ENCODE measurements around the gene ANKRD63.

Gene ANKRD63

DNA sequence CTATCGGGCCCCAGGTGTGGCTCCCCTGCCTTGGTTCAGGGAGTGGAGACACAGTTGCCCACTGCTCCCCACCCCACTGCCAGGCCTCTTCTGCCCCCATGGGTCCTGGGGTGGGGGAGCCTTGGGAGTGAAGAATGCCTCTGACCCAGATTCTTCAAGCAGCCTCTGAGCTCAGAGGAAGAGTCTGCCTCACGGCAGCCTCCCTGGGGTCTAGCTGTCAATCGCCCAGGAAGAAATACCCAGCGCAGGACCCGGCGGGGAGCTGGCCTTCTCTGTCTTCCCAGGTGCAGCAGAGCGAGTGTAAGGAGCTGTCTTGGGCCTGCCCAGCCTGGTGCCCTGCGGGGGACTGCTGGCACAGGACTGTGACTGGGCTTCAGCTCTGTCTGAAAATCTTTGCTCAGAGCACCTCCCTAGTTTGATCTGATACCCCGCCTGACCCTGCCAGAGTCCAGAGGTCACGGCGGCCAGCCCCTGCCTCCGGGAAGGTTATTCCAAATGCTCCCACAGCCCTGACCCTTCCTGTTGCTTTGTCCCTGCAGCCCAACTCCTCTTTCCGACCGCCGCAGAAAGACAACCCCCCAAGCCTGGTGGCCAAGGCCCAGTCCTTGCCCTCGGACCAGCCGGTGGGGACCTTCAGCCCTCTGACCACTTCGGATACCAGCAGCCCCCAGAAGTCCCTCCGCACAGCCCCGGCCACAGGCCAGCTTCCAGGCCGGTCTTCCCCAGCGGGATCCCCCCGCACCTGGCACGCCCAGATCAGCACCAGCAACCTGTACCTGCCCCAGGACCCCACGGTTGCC is 11.0 kb downstream of the ANKRD63 start:
- DNase-seq = no peak
- TF ChIP-seq, protein P1, sequence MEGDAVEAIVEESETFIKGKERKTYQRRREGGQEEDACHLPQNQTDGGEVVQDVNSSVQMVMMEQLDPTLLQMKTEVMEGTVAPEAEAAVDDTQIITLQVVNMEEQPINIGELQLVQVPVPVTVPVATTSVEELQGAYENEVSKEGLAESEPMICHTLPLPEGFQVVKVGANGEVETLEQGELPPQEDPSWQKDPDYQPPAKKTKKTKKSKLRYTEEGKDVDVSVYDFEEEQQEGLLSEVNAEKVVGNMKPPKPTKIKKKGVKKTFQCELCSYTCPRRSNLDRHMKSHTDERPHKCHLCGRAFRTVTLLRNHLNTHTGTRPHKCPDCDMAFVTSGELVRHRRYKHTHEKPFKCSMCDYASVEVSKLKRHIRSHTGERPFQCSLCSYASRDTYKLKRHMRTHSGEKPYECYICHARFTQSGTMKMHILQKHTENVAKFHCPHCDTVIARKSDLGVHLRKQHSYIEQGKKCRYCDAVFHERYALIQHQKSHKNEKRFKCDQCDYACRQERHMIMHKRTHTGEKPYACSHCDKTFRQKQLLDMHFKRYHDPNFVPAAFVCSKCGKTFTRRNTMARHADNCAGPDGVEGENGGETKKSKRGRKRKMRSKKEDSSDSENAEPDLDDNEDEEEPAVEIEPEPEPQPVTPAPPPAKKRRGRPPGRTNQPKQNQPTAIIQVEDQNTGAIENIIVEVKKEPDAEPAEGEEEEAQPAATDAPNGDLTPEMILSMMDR (IDR thresholded peaks at IDR 0.05; ENCODE audit: low read length) = no peak
- TF ChIP-seq EZH2 (optimal IDR thresholded peaks at IDR 0.05; ENCODE audit: low read depth, low read length) = no peak
- TF ChIP-seq EZH2phosphoT487 (IDR thresholded peaks at IDR 0.05; ENCODE audit: low read length) = no peak
- H3K27me3 ChIP-seq (replicated peaks; ENCODE audit: insufficient read depth, low read length) = no peaks in the 10 kb centered on the region
- H3K36me3 ChIP-seq (replicated peaks; ENCODE audit: insufficient read depth, low read length) = no peaks in the 10 kb centered on the region
- no peak overlapping the region for H3K4me2 ChIP-seq (ENCODE audit: low read depth, low read length)
- H3K4me3 ChIP-seq (ENCODE audit: low read length) = no peak overlapping the region
- no peaks in the 10 kb centered on the region for H3K4me1 ChIP-seq (ENCODE audit: low read length)
- no peaks in the 10 kb centered on the region for H3F3A ChIP-seq (ENCODE audit: insufficient read depth, low read length)
- no peak overlapping the region for H3K27ac ChIP-seq (ENCODE audit: low read length)
- H2AFZ ChIP-seq (ENCODE audit: low read length) = no peak overlapping the region
- H3K9me3 ChIP-seq (replicated peaks; ENCODE audit: insufficient read depth, low read length) = no peaks in the 10 kb centered on the region
- no peaks in the 10 kb centered on the region for H3K9me2 ChIP-seq (replicated peaks; ENCODE audit: insufficient read depth, low read length)
- H3K9ac ChIP-seq (ENCODE audit: low read length) = no peak overlapping the region
- H3K79me2 ChIP-seq (ENCODE audit: low read length) = no peaks in the 10 kb centered on the region
- H4K20me1 ChIP-seq (ENCODE audit: insufficient read depth, low read length) = no peaks in the 10 kb centered on the region

DNA sequence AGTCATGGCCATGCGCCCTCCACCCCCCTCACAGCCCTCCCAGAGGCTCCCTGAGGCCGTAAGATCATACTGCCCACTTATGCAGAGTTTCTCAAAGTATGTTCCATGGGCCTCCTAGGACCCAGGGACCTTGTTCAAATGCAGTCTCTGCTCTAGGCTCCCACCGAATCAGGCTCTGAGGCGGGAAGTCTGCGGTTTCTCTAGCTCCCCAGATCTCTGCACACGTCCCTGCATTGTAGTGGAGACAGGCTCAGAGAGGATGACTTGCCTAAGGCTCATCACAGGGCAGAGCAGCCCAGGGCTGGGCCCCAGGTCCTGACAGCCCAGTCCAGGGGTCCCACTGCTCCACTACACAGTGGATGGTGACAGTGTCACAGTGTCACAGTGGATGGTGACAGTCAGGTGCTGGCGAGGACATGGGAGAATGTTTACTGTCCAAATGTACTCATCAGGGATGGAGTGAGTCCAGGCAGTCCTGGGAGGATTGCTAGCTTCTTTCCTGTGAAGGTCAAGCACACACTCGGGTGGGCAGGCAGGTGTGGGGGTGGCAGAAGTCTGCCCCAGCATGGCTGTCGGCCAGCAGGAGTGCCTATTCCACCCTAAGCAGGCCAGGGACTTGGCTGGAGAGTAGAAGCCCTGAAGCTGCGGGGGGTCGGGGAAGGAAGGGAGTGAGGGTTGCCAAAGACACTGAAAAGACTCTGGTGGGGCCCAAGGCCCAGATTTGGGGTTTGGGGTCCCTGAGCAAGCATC is 12.4 kb downstream of the ANKRD63 start:
- no peak overlapping the region for H3K9ac ChIP-seq (ENCODE audit: low read length)
- TF ChIP-seq, protein P1 (IDR thresholded peaks at IDR 0.05; ENCODE audit: low read length) = no peak
- TF ChIP-seq EZH2phosphoT487 (IDR thresholded peaks at IDR 0.05; ENCODE audit: low read length) (no peak), EZH2 (optimal IDR thresholded peaks at IDR 0.05; ENCODE audit: low read depth, low read length) (no peak)

DNA sequence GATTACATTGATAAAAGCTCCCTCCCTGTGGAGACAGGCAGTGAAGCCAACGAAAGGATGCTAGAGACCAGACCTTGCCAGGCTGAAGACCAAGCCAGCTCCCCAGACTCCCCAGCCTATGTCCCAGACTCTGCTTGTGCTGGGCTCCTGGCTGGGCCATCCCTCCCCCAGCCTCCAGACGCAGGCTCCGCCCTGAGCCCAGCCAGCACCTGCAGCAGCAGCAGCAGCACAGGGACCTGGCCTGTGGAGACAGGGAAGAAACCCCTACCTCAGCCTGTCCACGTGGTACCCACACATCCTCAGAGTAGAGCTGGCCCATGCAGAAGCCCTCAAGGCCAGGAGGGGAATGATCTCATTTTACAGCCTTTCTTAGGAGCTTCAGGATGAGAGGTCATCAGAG is 13.3 kb downstream of the ANKRD63 start:
- Histone ChIP-seq H3K27me3 (replicated peaks; ENCODE audit: insufficient read depth, low read length) (no peaks in the 10 kb centered on the region), H3K4me2 (ENCODE audit: low read depth, low read length) (no peak overlapping the region), H3K27ac (ENCODE audit: low read length) (no peak overlapping the region), H3K4me3 (ENCODE audit: low read length) (no peak overlapping the region), H3K9ac (ENCODE audit: low read length) (no peak overlapping the region), H2AFZ (ENCODE audit: low read length) (no peak overlapping the region), H3K4me1 (ENCODE audit: low read length) (no peaks in the 10 kb centered on the region), H3K9me3 (replicated peaks; ENCODE audit: insufficient read depth, low read length) (no peaks in the 10 kb centered on the region), H3K36me3 (replicated peaks; ENCODE audit: insufficient read depth, low read length) (no peaks in the 10 kb centered on the region), H3K79me2 (ENCODE audit: low read length) (no peaks in the 10 kb centered on the region), H3K9me2 (replicated peaks; ENCODE audit: insufficient read depth, low read length) (no peaks in the 10 kb centered on the region), H4K20me1 (ENCODE audit: insufficient read depth, low read length) (no peaks in the 10 kb centered on the region), H3F3A (ENCODE audit: insufficient read depth, low read length) (no peaks in the 10 kb centered on the region)
- no peak for DNase-seq
- TF ChIP-seq EZH2phosphoT487 (IDR thresholded peaks at IDR 0.05; ENCODE audit: low read length) (no peak), EZH2 (optimal IDR thresholded peaks at IDR 0.05; ENCODE audit: low read depth, low read length) (no peak)
- TF ChIP-seq, protein P1 (IDR thresholded peaks at IDR 0.05; ENCODE audit: low read length) = no peak

More for the DNA sequence above, 12.4 kb downstream of the ANKRD63 start:
- H3K9me3 ChIP-seq (replicated peaks; ENCODE audit: insufficient read depth, low read length) = no peaks in the 10 kb centered on the region
- no peak overlapping the region for H3K27ac ChIP-seq (ENCODE audit: low read length)
- no peaks in the 10 kb centered on the region for H3F3A ChIP-seq (ENCODE audit: insufficient read depth, low read length)
- no peak overlapping the region for H3K4me3 ChIP-seq (ENCODE audit: low read length)
- no peaks in the 10 kb centered on the region for H3K79me2 ChIP-seq (ENCODE audit: low read length)
- no peak for DNase-seq
- H3K36me3 ChIP-seq (replicated peaks; ENCODE audit: insufficient read depth, low read length) = no peaks in the 10 kb centered on the region
- no peaks in the 10 kb centered on the region for H3K4me1 ChIP-seq (ENCODE audit: low read length)
- H3K9me2 ChIP-seq (replicated peaks; ENCODE audit: insufficient read depth, low read length) = no peaks in the 10 kb centered on the region
- H3K4me2 ChIP-seq (ENCODE audit: low read depth, low read length) = no peak overlapping the region
- no peaks in the 10 kb centered on the region for H4K20me1 ChIP-seq (ENCODE audit: insufficient read depth, low read length)
- no peaks in the 10 kb centered on the region for H3K27me3 ChIP-seq (replicated peaks; ENCODE audit: insufficient read depth, low read length)
- H2AFZ ChIP-seq (ENCODE audit: low read length) = no peak overlapping the region
